H1 (cell line): ENCODE results near the gene VPS13D. TPM values are rescaled to one million over a fixed set of nuclear protein-coding genes. Genes with fewer than 3 reads are reported as not detected.

Experiments used
- HDAC2 ChIP-seq, 2 experiments: fragments of 300-600 bp in 1 of 2; sonication (generic) in 1 of 2; IDR thresholded peaks; 2 replicates each; pipeline ENCODE4 v1.6.1; 2011 to 2012; ENCODE audit warnings: low read depth in 2 of 2, low read length in 2 of 2, mild to moderate bottlenecking in 2 of 2, moderate library complexity in 2 of 2, borderline replicate concordance in 1 of 2, inconsistent platforms in 1 of 2
- HDAC6 ChIP-seq: IDR thresholded peaks from one replicate; pipeline ENCODE4 v1.7.1; 2012; ENCODE audit warnings: low read depth, mild to moderate bottlenecking, inconsistent platforms, low read length, moderate library complexity
- MAFK ChIP-seq: IDR thresholded peaks from 2 replicates; pipeline ENCODE4 v1.6.1; 2012; ENCODE audit warnings: low read depth, mild to moderate bottlenecking, improper control_type of control experiment, low read length
- NANOG ChIP-seq: IDR thresholded peaks from 2 replicates; pipeline ENCODE4 v1.6.1; 2011; ENCODE audit warnings: low read length, low read depth, mild to moderate bottlenecking, inconsistent platforms; ENCODE audit not compliant: insufficient read depth, poor library complexity, severe bottlenecking
- SIN3A ChIP-seq, 2 experiments: IDR thresholded peaks in 1 of 2; conservative IDR thresholded peaks in 1 of 2; 2 replicates each; pipeline ENCODE4 v1.6.1; 2011 to 2012; ENCODE audit warnings: low read length in 2 of 2, improper control_type of control experiment in 1 of 2, low read depth in 1 of 2, mild to moderate bottlenecking in 1 of 2
- YY1 ChIP-seq: IDR thresholded peaks from 2 replicates; pipeline ENCODE4 v1.6.1; 2011; ENCODE audit warnings: low read depth, mild to moderate bottlenecking, low read length
- polyA plus RNA-seq, 7 experiments: library from polyadenylated mRNA; depleted of rRNA in 3 of 7; stranded (reverse) in 5 of 7; unstranded in 2 of 7; fragments of >200 nt in 5 of 7; fragments of 200-250 nt in 2 of 7; gene quantifications; 1 replicate in 5 of 7; 2 replicates in 1 of 7; 4 replicates in 1 of 7; pipeline versions ENCODE4 v1.2.1 to v1.2.3, GENCODE V29; 2011 to 2013; ENCODE audit warnings: missing spikeins in 2 of 7, mixed read lengths in 2 of 7
- total RNA-seq: library from RNA; stranded (reverse); fragmentation: NEBNext Ultra II Directional; extraction: Animal tissue kit (Norgen Biotek cat#: 25700); gene quantifications from 2 replicates; pipeline ENCODE4 v1.2.1, GENCODE V29; 2021

VPS13D gene
- total and polyA plus RNA-seq, 2 of the 8 experiments (the other 6 are each of a cell fraction or from before 2014, with no cell fraction given): 10.9 to 31.2 TPM

- no peak for TF ChIP-seq HDAC2 (IDR thresholded peaks at IDR 0.05; ENCODE audit: borderline replicate concordance in 1 of 2, low read depth in 2 of 2, low read length in 2 of 2)
- no peak for TF ChIP-seq YY1
- TF ChIP-seq NANOG: no peak
- no peak for TF ChIP-seq SIN3A (conservative IDR thresholded peaks at IDR 0.05 in 1 of 2, IDR thresholded peaks at IDR 0.05 in 1 of 2; ENCODE audit: low read depth in 1 of 2, low read length in 2 of 2)
- no peak for TF ChIP-seq MAFK
- TF ChIP-seq HDAC6: no peak
- TF ChIP-seq, all 59 proteins: peak for 0
These were observed 207.8 kb downstream of the VPS13D start (continued) for GRCh38 chr1:12437629-12438028.
